ENCODE data around the gene XPO6. TPM values are rescaled to one million over a fixed set of nuclear protein-coding genes. Genes with fewer than 3 reads are reported as not detected.

XPO6 gene
- total RNA-seq, 2 donors from 2014 or later = 89.5 to 94.4 TPM

GRCh38 chr16:28098171-28098958 is 113.4 kb downstream of the XPO6 start:
- no peaks in the 10 kb centered on the region for H3K27me3 ChIP-seq (replicated peaks; ENCODE audit: insufficient read depth)
- DNase-seq (ENCODE audit: low spot score) (no peak), ATAC-seq (ENCODE audit: insufficient number of reproducible peaks, low FRiP score, low read depth) (no peak)
- H3K4me3 ChIP-seq = no peak overlapping the region
- no peaks in the 10 kb centered on the region for H3K4me1 ChIP-seq (ENCODE audit: control insufficient read depth in 1 of 2, low read depth in 2 of 2)
- H3K36me3 ChIP-seq = peaks cover 51% of the 10 kb centered on the region
- H3K9me3 ChIP-seq = no peaks in the 10 kb centered on the region
- H3K27ac ChIP-seq = no peak overlapping the region
- no peak for TF ChIP-seq CTCF (IDR thresholded peaks at IDR 0.05)

- no peaks in the 10 kb centered on the region for H3K4me1 ChIP-seq (ENCODE audit: control insufficient read depth in 1 of 2, low read depth in 2 of 2)
- H3K36me3 ChIP-seq = peaks cover 42% of the 10 kb centered on the region
- DNase-seq (ENCODE audit: low spot score) (no peak), ATAC-seq (ENCODE audit: insufficient number of reproducible peaks, low FRiP score, low read depth) (no peak)
- no peak overlapping the region for H3K27ac ChIP-seq
- no peak overlapping the region for H3K4me3 ChIP-seq
- H3K27me3 ChIP-seq (replicated peaks; ENCODE audit: insufficient read depth) = no peaks in the 10 kb centered on the region
- no peak for TF ChIP-seq CTCF (IDR thresholded peaks at IDR 0.05)
- H3K9me3 ChIP-seq = no peaks in the 10 kb centered on the region
Measured at GRCh38 chr16:28096983-28097899, 114.5 kb downstream of the XPO6 start.

- no peak overlapping the region for H3K27ac ChIP-seq
- no peaks in the 10 kb centered on the region for H3K9me3 ChIP-seq
- no peak for DNase-seq (ENCODE audit: low spot score)
- H3K27me3 ChIP-seq (replicated peaks; ENCODE audit: insufficient read depth) = no peaks in the 10 kb centered on the region
- peaks cover 8% of the 10 kb centered on the region for H3K36me3 ChIP-seq
- ATAC-seq (ENCODE audit: insufficient number of reproducible peaks, low FRiP score, low read depth) = no peak
- no peaks in the 10 kb centered on the region for H3K4me1 ChIP-seq (ENCODE audit: control insufficient read depth in 1 of 2, low read depth in 2 of 2)
- no peak for TF ChIP-seq CTCF (IDR thresholded peaks at IDR 0.05)
- no peak overlapping the region for H3K4me3 ChIP-seq
Measured at GRCh38 chr16:28093385-28093725, 118.4 kb downstream of the XPO6 start.

- Histone ChIP-seq H3K4me3 (no peak overlapping the region), H3K36me3 (peaks cover 3% of the 10 kb centered on the region), H3K27me3 (replicated peaks; ENCODE audit: insufficient read depth) (no peaks in the 10 kb centered on the region), H3K27ac (no peak overlapping the region), H3K4me1 (ENCODE audit: control insufficient read depth in 1 of 2, low read depth in 2 of 2) (no peaks in the 10 kb centered on the region), H3K9me3 (no peaks in the 10 kb centered on the region)
- DNase-seq (ENCODE audit: low spot score) = no peak
- no peak for TF ChIP-seq CTCF (IDR thresholded peaks at IDR 0.05)
- no peak for ATAC-seq (ENCODE audit: insufficient number of reproducible peaks, low FRiP score, low read depth)
Measured at GRCh38 chr16:28092721-28093384, 118.9 kb downstream of the XPO6 start.

- Histone ChIP-seq H3K4me1 (ENCODE audit: control insufficient read depth in 1 of 2, low read depth in 2 of 2) (no peaks in the 10 kb centered on the region), H3K27me3 (replicated peaks; ENCODE audit: insufficient read depth) (no peaks in the 10 kb centered on the region), H3K27ac (no peak overlapping the region), H3K36me3 (no peaks in the 10 kb centered on the region), H3K9me3 (no peaks in the 10 kb centered on the region), H3K4me3 (no peak overlapping the region)
- no peak for TF ChIP-seq CTCF (IDR thresholded peaks at IDR 0.05)
- no peak for ATAC-seq (ENCODE audit: insufficient number of reproducible peaks, low FRiP score, low read depth)
- no peak for DNase-seq (ENCODE audit: low spot score)
Measured at GRCh38 chr16:28091656-28092055, 120.1 kb downstream of the XPO6 start.

Measured in thoracic aorta (tissue), 2 donors.